Measurements from ENCODE around the gene ZNF714. TPM values are rescaled to one million over a fixed set of nuclear protein-coding genes. Genes with fewer than 3 reads are reported as not detected.

ZNF714 gene
- total RNA-seq: 21.6 TPM

DNA sequence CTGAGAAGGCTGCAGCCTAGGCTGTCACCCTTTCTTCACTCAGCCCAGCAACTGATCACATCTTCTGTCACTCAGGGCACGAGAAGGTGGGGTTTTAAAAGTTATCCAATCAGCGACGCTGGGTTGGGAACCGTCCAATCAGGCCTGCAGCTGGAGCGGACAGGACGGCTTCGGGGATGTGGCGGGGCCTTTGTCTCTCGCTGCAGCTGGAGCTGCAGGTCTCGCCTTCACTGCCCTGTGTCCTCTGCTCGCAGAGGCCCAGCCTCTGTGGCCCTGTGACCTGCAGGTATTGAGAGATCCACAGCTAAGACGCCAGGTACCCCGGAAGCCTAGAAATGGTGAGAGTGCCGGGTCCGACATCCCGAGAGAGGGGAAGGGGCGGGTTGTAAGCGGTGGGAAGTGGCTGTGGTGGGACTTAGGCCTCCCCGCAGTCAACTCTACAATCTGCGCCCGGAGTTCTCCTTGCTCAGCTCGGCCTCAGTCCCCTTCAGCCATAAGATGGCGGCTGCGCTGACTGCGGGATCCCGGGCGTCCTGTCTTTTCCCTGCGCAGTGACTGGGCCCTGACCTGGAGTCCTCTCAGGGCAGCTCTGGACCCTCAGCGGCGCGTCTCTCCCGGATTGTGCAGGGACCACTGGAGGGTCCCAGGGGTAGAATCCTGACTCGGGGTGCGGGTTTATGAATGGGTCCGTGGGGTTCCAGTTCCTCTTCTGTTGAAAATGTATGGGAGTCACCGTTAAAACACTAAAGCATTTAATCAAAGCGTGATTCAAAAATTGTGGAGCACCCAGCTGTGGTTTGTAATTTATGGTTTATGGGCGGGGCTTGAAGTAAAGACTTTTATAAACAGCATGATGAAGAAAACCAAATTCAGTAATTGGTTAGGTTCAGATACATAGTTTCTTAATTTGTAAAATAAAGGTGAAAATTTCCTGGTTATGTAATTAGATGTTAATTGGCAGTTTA is at the start of gene ZNF714:
TSS of gene ZNF714 (plus strand) at position 193 of the 965 bp plus-strand sequence. CDS start 16,066 bp downstream, outside the sequence.

DNA sequence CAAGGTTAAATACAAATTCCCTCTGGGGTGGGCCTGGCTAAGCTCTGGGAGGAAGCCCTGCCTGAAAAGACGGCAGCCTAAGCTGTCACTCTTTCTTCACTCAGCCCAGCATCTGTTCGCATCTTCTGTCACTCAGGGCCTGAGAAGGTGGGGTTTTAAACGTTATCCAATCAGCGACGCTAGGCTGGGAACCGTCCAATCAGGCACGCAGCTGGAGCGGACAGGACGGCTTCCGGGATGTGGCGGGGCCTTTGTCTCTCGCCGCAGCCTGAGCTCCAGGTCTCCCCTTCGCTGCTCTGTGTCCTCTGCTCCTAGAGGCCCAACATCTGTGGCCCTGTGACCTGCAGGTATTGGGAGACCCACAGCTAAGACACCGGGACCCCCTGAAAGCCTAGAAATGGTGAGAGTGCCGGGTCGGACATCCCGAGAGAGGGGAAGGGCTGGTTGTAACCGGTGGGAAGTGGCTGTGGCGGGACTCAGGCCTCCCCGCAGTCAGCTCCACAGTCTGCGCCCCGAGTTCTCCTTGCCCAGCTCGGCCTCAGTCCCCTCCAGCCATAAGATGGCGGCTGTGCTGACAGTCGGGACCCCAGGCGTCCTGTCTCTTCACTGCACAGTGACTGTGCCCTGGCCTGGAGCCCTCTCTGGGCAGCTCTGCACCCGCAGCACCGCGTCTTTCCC is 59.9 kb downstream of the ZNF714 start, which contains the start of gene ZNF431:
TSS of gene ZNF431 (plus strand) at position 254 of the 678 bp plus-strand sequence. CDS start at position 398, 144 bp downstream.

Small RNA genes lying within 50 kb of the gene (small RNA-seq; reads per million reads assigned to genes)
- gene RNA5SP469 (ENCODE audit: low replicate concordance): not detected

Other genes with a start within 250 kb of the ZNF714 start
- gene ZNF85, start 159.0 kb upstream of the ZNF714 start, total RNA-seq: 25.1 TPM
- gene ZNF430, start 61.5 kb upstream of the ZNF714 start, total RNA-seq: 18.9 TPM
- 30.9 TPM for gene ZNF431, start 59.8 kb downstream of the ZNF714 start, total RNA-seq
- gene ZNF708, start 247.2 kb downstream of the ZNF714 start, total RNA-seq: 19.8 TPM